Cardiac fibroblast (primary cell): Measurements from ENCODE around the gene SESTD1.
"Not testable (repeated sequence)": the region's sequence is repeated elsewhere in the genome, so short reads cannot be mapped to it uniquely, and the experiment has no call there.

Experiments used
- DNase-seq, 2 donors: peaks; one replicate each; pipeline versions ENCODE4 v3.0.0 to v3.0.0-alpha.2; 2010; ENCODE audit warnings: low read depth in 2 of 2
- H3K4me3 ChIP-seq, 2 donors: replicated peaks in 1 of 2; 1 replicate in 1 of 2; 2 replicates in 1 of 2; pipeline ENCODE4 v1.5.1; 2011; ENCODE audit warnings: low read depth in 2 of 2, low read length in 2 of 2, mild to moderate bottlenecking in 2 of 2, moderate library complexity in 1 of 2
- TF ChIP-seq, protein P1 (sequence below): IDR thresholded peaks from one replicate; pipeline ENCODE4 v1.5.1; 2011; ENCODE audit warnings: low read depth, mild to moderate bottlenecking, low read length, inconsistent platforms

SESTD1 gene

GRCh38 chr2:179250095-179250494, 14.5 kb downstream of the SESTD1 start:
- TF ChIP-seq, protein P1, sequence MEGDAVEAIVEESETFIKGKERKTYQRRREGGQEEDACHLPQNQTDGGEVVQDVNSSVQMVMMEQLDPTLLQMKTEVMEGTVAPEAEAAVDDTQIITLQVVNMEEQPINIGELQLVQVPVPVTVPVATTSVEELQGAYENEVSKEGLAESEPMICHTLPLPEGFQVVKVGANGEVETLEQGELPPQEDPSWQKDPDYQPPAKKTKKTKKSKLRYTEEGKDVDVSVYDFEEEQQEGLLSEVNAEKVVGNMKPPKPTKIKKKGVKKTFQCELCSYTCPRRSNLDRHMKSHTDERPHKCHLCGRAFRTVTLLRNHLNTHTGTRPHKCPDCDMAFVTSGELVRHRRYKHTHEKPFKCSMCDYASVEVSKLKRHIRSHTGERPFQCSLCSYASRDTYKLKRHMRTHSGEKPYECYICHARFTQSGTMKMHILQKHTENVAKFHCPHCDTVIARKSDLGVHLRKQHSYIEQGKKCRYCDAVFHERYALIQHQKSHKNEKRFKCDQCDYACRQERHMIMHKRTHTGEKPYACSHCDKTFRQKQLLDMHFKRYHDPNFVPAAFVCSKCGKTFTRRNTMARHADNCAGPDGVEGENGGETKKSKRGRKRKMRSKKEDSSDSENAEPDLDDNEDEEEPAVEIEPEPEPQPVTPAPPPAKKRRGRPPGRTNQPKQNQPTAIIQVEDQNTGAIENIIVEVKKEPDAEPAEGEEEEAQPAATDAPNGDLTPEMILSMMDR, result no peak
- no peak overlapping the region for H3K4me3 ChIP-seq
- peak in 1 of 2 donors; percentile 25 for DNase-seq

GRCh38 chr2:179248024-179248348, 16.6 kb downstream of the SESTD1 start:
- TF ChIP-seq, protein P1, result no peak
- H3K4me3 ChIP-seq, result no peak overlapping the region
- DNase-seq, result no peak

DNA sequence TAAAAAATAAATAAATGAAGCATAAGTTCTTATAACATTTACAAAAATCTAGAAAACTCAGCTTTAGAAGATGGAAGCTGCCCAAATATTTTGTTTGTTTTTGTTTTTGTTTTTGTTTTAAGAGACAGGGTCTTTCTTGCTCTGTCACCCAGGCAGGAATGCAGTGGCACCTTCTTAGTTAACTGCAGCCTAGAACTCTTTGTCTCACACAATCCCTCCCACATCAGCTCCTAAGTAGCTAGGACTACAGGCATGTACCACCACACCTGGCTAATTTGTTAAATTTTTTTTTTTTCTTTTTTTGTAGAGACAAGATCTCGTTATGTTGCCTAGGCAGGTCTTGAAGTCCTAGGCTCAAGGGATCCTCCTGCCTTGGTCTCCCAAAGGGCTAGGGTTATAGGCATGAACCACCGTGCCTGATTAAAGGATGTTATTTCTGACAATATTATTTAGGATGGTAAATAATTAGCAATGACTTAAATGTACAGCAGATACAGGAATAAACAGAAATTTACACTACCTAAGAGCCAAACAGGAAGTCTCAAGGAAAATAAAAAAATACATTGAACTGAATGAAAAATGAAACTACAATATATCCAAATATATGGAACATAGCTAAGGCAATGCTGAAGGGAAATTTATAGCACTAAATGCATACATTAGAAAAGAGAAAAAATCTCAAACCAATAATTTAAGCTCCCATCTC, 17.2 kb downstream of the SESTD1 start:
- H3K4me3 ChIP-seq, result no peak overlapping the region
- TF ChIP-seq, protein P1, result no peak
- DNase-seq, result no peak

- not testable (repeated sequence) for H3K4me3 ChIP-seq, DNase-seq
Observed at GRCh38 chr2:179245843-179246242, 18.8 kb downstream of the SESTD1 start.

GRCh38 chr2:179243046-179243445, 21.6 kb downstream of the SESTD1 start:
- TF ChIP-seq, protein P1, result no peak
- no peak for DNase-seq
- H3K4me3 ChIP-seq, result no peak overlapping the region

- no peak overlapping the region for H3K4me3 ChIP-seq
- TF ChIP-seq, protein P1, result peak; percentile 14
- no peak for DNase-seq
Observed at GRCh38 chr2:179240481-179241451, 23.9 kb downstream of the SESTD1 start.

DNA sequence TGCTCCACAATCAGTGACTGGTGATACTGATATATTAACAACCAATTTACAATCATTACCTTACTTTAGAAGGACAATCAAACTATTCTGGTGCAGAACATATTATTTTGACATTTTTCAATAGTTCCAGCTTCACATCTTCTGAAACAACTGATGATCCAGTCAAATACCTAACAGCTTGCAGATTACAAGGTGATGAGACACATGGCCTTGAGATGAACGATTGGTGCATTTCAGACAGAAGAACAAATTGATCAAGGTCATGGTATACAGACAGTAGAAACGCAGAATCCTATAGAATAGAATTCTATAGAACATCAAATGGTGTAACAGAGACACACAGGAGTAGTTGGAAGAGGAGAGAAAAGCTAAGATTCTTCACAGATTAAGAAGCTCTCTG, 24.8 kb downstream of the SESTD1 start:
- no peak for DNase-seq
- TF ChIP-seq, protein P1, result no peak
- no peak overlapping the region for H3K4me3 ChIP-seq
